ENCODE data around the gene TNRC6B.
A peak's percentile ranks its signal among the peaks of the same experiment; 100 is the strongest.

TNRC6B gene

DNA sequence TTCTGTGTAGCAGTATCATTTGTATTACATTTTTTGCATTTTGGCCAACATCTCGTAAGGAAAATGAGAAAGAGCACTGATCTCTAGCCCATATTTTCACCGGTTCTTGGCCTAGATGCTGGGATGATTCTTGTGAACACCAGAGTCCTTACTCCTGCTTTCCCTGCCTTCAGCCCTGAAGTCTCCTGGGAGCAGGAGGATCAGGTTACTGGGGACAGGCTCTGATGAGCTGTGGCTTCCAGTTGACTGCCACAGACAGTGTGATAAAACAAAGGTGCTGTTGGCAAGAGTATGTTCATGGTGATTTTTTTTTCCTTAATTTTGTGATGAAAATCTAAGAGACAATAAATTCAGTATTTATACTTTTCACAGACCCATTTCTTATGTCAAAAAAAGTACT is 134.3 kb downstream of the TNRC6B start:
- DNase-seq (ENCODE audit: low read depth): no peak
- H3K4me3 ChIP-seq (ENCODE audit: low read length): no peak overlapping the region
- TF ChIP-seq CTCF (conservative IDR thresholded peaks at IDR 0.05; ENCODE audit: low read length): no peak

GRCh38 chr22:40313007-40313406 is 135.3 kb downstream of the TNRC6B start:
- TF ChIP-seq CTCF (conservative IDR thresholded peaks at IDR 0.05; ENCODE audit: low read length): no peak
- no peak overlapping the region for H3K4me3 ChIP-seq (ENCODE audit: low read length)
- DNase-seq (ENCODE audit: low read depth): no peak

GRCh38 chr22:40314041-40314440 is 136.3 kb downstream of the TNRC6B start:
- H3K4me3 ChIP-seq (ENCODE audit: low read length): no peak overlapping the region
- DNase-seq (ENCODE audit: low read depth): no peak
- TF ChIP-seq CTCF (conservative IDR thresholded peaks at IDR 0.05; ENCODE audit: low read length): no peak

- no peak for TF ChIP-seq CTCF (conservative IDR thresholded peaks at IDR 0.05; ENCODE audit: low read length)
- DNase-seq (ENCODE audit: low read depth): no peak
- H3K4me3 ChIP-seq (ENCODE audit: low read length): no peak overlapping the region
Measured at GRCh38 chr22:40320687-40321086, 143.0 kb downstream of the TNRC6B start.

GRCh38 chr22:40322021-40322420 is 144.3 kb downstream of the TNRC6B start:
- DNase-seq (ENCODE audit: low read depth): no peak
- no peak for TF ChIP-seq CTCF (conservative IDR thresholded peaks at IDR 0.05; ENCODE audit: low read length)
- H3K4me3 ChIP-seq (ENCODE audit: low read length): no peak overlapping the region

DNA sequence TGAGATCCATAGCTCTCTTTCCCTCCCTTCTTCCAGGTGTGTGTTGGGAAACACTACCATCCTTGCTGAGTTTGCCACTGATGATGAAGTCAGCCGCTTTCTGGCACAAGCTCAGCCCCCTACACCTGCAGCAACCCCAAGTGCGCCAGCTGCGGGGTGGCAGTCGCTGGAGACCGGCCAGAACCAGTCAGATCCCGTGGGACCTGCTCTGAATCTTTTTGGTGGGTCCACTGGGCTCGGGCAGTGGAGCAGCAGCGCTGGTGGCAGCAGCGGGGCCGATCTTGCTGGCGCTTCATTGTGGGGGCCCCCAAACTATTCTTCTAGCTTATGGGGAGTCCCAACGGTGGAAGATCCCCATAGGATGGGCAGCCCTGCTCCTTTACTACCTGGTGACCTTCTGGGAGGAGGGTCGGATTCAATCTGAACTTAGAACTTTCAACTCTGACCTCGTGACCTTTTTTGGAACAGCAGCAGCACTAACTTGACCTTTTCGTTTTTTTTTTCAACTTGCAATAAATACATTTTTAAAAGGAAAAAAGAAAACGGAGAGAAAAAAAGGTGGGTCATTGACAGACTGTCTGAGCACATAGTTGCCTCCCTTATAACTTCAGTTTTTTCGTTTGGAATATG is 145.2 kb downstream of the TNRC6B start:
- H3K4me3 ChIP-seq (ENCODE audit: low read length): no peak overlapping the region
- no peak for TF ChIP-seq CTCF (conservative IDR thresholded peaks at IDR 0.05; ENCODE audit: low read length)
- no peak for DNase-seq (ENCODE audit: low read depth)

DNA sequence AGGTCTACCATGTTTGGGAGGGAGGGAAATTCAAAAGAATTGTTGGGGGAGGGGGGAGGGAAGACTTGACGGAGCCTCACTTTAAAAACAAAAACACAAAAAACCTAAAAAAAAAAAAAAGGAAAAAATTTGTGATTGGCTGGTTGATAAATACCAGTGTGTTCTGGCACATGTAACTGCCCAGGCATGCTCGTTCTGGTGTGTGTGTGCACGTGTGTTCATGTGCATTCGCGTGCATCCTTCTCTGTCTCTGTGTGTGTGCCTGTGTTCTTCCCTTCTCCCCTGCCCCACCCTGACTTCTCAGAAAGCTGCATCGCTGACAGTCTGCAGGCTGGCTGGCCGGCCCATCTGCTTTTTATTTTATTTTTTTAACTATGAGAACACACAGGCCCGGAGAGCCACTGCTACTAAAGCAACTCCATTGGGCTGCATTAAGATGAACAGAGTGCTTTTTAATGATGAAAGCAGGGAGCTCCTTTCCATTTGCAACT is 146.0 kb downstream of the TNRC6B start:
- TF ChIP-seq CTCF (conservative IDR thresholded peaks at IDR 0.05; ENCODE audit: low read length): no peak
- DNase-seq (ENCODE audit: low read depth): peak; percentile 19
- H3K4me3 ChIP-seq (ENCODE audit: low read length): no peak overlapping the region
